SK-N-SH treated with all-trans-retinoic acid at 6 μM for 48 hours (cell line): ENCODE data around the gene ATP1A2.
A peak's percentile ranks its signal among the peaks of the same experiment; 100 is the strongest.

Experiments
- ATAC-seq: fragments of 200-7000 bp; cut with Tn5 transposase; 3 replicates; pipeline ENCODE4 v1.9.1; 2020; ENCODE audit warnings: mild to moderate bottlenecking, moderate library complexity
- ARNTL ChIP-seq: fragments of 450-650 bp; formaldehyde crosslinking; IDR thresholded peaks from 2 replicates; pipeline ENCODE4 v1.5.0; 2020; ENCODE audit warnings: low read depth, mild to moderate bottlenecking, moderate library complexity, borderline replicate concordance
- BACH2 ChIP-seq: fragments of 250-450 bp; sonication (Bioruptor Pico); IDR thresholded peaks from 2 replicates; pipeline ENCODE4 v1.9.0; 2021; ENCODE audit warnings: mild to moderate bottlenecking, borderline replicate concordance
- CREB5 ChIP-seq: fragments of 250-450 bp; sonication (Bioruptor Pico); IDR thresholded peaks from 2 replicates; pipeline ENCODE4 v1.5.1; 2020; ENCODE audit warnings: low read depth, mild to moderate bottlenecking, moderate library complexity
- CSDC2 ChIP-seq: fragments of 250-450 bp; sonication (Bioruptor Pico); IDR thresholded peaks from 2 replicates; pipeline ENCODE4 v1.5.0; 2020; ENCODE audit warnings: mild to moderate bottlenecking, moderate library complexity
- GLIS3 ChIP-seq: fragments of 250-450 bp; sonication (Bioruptor Pico); IDR thresholded peaks from 2 replicates; pipeline ENCODE4 v1.5.0; 2020; ENCODE audit warnings: mild to moderate bottlenecking, moderate library complexity
- ISL1 ChIP-seq: fragments of 250-450 bp; sonication (Bioruptor Pico); IDR thresholded peaks from 2 replicates; pipeline ENCODE4 v2.1.2; 2022; ENCODE audit warnings: mild to moderate bottlenecking, moderate library complexity
- PATZ1 ChIP-seq: fragments of 250-450 bp; sonication (Bioruptor Pico); IDR thresholded peaks from 2 replicates; pipeline ENCODE4 v1.8.0; 2020; ENCODE audit warnings: mild to moderate bottlenecking, moderate library complexity, borderline replicate concordance
- POU6F1 ChIP-seq: fragments of 250-450 bp; sonication (Bioruptor Pico); IDR thresholded peaks from 2 replicates; pipeline ENCODE4 v1.8.0; 2021; ENCODE audit warnings: low read depth, mild to moderate bottlenecking, moderate library complexity, borderline replicate concordance
- PPARA ChIP-seq: fragments of 250-450 bp; sonication (Bioruptor Pico); IDR thresholded peaks from 2 replicates; pipeline ENCODE4 v1.5.0; 2020; ENCODE audit warnings: mild to moderate bottlenecking, borderline replicate concordance
- RARB ChIP-seq: fragments of 250-450 bp; sonication (Bioruptor Pico); IDR thresholded peaks from 2 replicates; pipeline ENCODE4 v1.8.0; 2021; ENCODE audit warnings: mild to moderate bottlenecking, moderate library complexity
- TCF4 ChIP-seq: fragments of 250-450 bp; sonication (Bioruptor Pico); IDR thresholded peaks from 2 replicates; pipeline ENCODE4 v1.8.0; 2021; ENCODE audit warnings: mild to moderate bottlenecking, moderate library complexity, borderline replicate concordance
- TSHZ2 ChIP-seq: fragments of 250-450 bp; sonication (Bioruptor Pico); IDR thresholded peaks from 2 replicates; pipeline ENCODE4 v1.5.0; 2020; ENCODE audit warnings: mild to moderate bottlenecking, moderate library complexity
- ZC3H10 ChIP-seq: fragments of 250-450 bp; sonication (Bioruptor Pico); IDR thresholded peaks from 2 replicates; pipeline ENCODE4 v1.5.1; 2021; ENCODE audit warnings: mild to moderate bottlenecking, moderate library complexity
- ZFP3 ChIP-seq: fragments of 250-450 bp; sonication (Bioruptor Pico); IDR thresholded peaks from 2 replicates; pipeline ENCODE4 v1.5.0; 2020; ENCODE audit warnings: mild to moderate bottlenecking, moderate library complexity
- ZFP30 ChIP-seq: fragments of 450-650 bp; formaldehyde crosslinking; IDR thresholded peaks from 2 replicates; pipeline ENCODE4 v1.5.0; 2022; ENCODE audit warnings: mild to moderate bottlenecking, moderate library complexity
- ZNF565 ChIP-seq: fragments of 450-650 bp; formaldehyde crosslinking; conservative IDR thresholded peaks from 2 replicates; pipeline ENCODE4 v1.5.0; 2020; ENCODE audit warnings: low read depth, mild to moderate bottlenecking, moderate library complexity
- ZNF70 ChIP-seq: fragments of 450-650 bp; formaldehyde crosslinking; IDR thresholded peaks from 2 replicates; pipeline ENCODE4 v1.5.0; 2020; ENCODE audit warnings: mild to moderate bottlenecking, moderate library complexity

The ATP1A2 gene

GRCh38 chr1:160098852-160099561 is 16.6 kb upstream of the ATP1A2 start:
- ATAC-seq = peak; percentile 87
- TF ChIP-seq ZNF70 (CRISPR knock-in tag) = no peak
- no peak for TF ChIP-seq ZFP3 (CRISPR knock-in tag)
- TF ChIP-seq PATZ1 (CRISPR knock-in tag) = no peak
- no peak for TF ChIP-seq CSDC2 (CRISPR knock-in tag)
- no peak for TF ChIP-seq ZC3H10

- TF ChIP-seq ZC3H10 (no peak), TSHZ2 (CRISPR knock-in tag) (no peak), BACH2 (CRISPR knock-in tag) (no peak), TCF4 (no peak), POU6F1 (CRISPR knock-in tag) (no peak)
- ATAC-seq = no peak
Measured at GRCh38 chr1:160099716-160100375, 15.7 kb upstream of the ATP1A2 start.

- ATAC-seq = peak; percentile 55
- TF ChIP-seq POU6F1 (CRISPR knock-in tag) (no peak), PPARA (CRISPR knock-in tag) (no peak), ARNTL (CRISPR knock-in tag) (no peak)
Measured at GRCh38 chr1:160101037-160101716, 14.4 kb upstream of the ATP1A2 start.

GRCh38 chr1:160101717-160102522 is 13.6 kb upstream of the ATP1A2 start:
- TF ChIP-seq GLIS3 (no peak), CREB5 (no peak), ZNF565 (CRISPR knock-in tag) (no peak), TSHZ2 (CRISPR knock-in tag) (no peak), ZC3H10 (no peak), ISL1 (CRISPR knock-in tag) (no peak), RARB (no peak), ZFP30 (CRISPR knock-in tag) (no peak)
- ATAC-seq = no peak
